Amniotic epithelial cell (primary cell): Measurements from ENCODE around the gene PHB1.
"Not testable (repeated sequence)": the region's sequence is repeated elsewhere in the genome, so short reads cannot be mapped to it uniquely, and the experiment has no call there.

Experiments
- DNase-seq: peaks from one replicate; pipeline ENCODE4 v3.0.0-alpha.2; 2010; ENCODE audit warnings: low read depth

PHB1 gene

GRCh38 chr17:49404906-49405305 lies 9.8 kb downstream of the PHB1 start:
- no peak for DNase-seq

- DNase-seq = no peak
Observed at GRCh38 chr17:49404361-49404760, 10.3 kb downstream of the PHB1 start.

DNA sequence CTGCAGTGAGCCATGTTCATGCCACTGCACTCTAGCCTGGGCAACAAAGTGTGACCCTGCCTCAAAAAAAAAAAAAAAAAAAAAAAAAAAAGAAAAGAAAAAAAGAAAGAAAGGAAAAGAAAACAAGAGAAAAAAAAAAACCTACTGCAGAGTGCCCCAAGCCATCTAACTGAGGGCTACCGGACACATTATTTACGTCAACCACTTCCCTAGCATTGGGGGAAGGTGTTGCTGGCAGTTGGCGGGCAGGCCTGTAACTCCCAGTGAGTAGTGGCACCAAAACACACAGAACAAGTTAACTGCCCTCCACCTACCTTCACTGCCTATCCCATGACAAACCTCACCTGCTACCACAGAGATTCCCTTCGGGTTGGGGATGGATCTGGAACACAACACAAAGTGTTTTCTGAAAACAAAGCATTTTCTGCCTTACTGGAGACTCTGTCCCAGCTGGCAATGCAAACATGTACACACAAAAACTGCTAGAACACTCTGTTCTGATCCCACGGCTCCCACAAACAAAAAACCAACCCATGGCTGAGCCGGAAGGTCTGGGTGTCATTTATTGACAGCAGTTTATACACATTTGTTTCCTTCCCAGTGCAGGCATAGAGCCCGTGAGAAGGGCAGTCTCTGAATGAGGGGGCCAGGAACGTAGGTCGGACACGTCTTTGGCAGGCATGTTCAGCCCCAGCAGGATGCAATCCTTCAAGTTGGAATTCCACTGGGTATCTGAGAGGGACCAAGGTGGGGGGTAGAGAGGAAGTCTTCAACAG lies 11.0 kb downstream of the PHB1 start:
- no peak for DNase-seq

- DNase-seq = no peak
Observed at GRCh38 chr17:49402706-49403105, 12.0 kb downstream of the PHB1 start.

- DNase-seq = no peak
Observed at GRCh38 chr17:49401971-49402611, 12.6 kb downstream of the PHB1 start.

GRCh38 chr17:49399995-49400394 lies 14.7 kb downstream of the PHB1 start:
- no peak for DNase-seq

DNA sequence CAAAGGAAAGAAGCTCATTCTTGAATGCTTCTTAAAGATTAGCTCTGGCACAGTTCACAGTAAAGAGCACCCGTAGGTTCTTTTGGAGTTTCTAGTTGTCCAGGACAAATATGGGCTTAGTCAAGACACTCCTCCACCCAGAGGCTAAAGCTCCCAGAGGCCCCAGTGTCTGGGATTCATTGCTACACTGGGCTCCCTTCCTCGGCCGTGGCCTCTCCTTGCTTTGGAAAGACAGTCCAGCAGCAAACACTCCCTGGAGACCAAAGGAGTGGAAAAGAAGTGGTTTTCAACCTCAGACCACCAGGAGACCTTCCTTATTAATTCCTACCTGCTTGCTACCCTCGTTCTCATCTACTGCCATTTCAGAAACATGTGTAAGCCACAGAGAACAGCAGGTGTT lies 17.1 kb downstream of the PHB1 start:
- no peak for DNase-seq

- no peak for DNase-seq
Observed at GRCh38 chr17:49393491-49394255, 21.0 kb downstream of the PHB1 start.

DNA sequence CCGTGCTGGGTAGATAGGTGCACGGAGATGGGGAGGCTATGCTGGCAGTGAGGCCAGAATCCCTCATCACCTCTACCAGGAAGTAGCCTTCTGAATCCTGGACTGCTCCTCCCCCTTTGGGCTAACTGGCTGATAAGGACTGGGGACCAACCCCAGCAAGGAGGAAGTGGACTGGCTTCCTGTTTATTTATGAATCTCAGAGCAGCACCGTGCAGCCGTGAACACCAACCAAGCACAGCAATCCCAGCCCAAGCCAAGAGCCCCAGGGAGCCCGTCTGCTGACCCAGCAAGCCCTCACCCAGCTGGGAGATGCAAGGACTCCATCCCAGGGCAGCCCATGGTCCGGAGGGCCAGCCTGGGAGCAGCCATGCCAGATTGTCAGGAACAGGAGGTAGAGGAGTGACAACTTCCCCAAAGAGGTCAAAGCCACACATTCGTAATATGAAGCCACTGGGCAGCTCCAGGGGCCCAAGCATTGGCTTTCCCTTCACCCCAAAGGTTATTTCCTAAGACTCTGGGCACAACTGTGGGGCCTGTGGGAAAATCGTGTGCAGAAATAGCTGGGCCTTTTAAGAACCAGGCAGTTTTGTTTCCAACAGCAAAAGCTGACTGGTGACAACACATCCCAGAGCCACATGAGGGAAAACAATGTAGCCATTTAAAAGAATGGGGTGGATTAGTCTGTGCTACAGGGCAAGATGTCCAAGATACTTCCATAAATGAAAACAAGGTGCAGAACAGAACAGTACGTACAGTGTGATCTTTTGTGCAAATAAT lies 23.9 kb downstream of the PHB1 start:
- peak; percentile 17 for DNase-seq

DNA sequence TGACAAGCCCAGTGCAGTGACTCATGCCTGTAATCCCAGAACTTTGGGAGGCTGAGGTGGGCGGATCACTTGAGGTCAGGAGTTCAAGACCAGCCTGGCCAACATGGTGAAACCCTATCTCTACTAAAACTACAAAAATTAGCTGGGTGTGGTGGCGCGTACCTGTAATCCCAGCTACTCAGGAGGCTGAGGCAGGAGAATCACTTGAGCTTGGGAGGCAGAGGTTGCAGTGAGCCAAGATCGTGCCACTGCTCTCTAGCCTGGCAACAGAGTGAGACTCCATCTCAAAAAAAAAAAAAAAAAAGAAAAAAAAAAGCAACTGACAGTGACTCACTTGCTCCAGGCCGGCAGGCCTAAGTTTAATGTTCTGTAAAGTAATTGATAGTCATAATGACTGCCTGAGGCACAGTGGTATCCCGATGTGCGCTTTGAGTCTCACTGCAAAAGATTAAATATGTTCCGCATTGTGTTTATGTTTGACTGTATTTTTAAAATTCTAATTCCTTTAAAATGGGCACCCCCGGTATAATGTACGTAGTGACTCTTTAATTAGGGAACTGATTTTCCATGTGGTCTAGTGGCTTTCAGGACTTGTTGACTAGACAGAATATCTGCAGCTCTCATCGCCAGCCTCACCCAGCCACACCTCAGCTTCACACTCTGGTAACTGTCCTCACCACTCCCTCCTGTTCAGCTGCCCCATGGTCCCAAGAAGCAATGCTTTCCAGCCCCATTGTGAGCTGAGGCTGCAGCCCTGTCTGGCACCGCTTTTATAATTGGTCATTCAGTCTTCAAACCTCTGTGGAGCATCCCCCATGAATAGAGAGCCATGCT lies 25.0 kb downstream of the PHB1 start:
- not testable (repeated sequence) for DNase-seq

- DNase-seq = peak; percentile 14
Observed at GRCh38 chr17:49388692-49389513, 25.8 kb downstream of the PHB1 start.

- DNase-seq = no peak
Observed at GRCh38 chr17:49388290-49388640, 26.4 kb downstream of the PHB1 start.

- no peak for DNase-seq
Observed at GRCh38 chr17:49387498-49388289, 27.0 kb downstream of the PHB1 start.

DNA sequence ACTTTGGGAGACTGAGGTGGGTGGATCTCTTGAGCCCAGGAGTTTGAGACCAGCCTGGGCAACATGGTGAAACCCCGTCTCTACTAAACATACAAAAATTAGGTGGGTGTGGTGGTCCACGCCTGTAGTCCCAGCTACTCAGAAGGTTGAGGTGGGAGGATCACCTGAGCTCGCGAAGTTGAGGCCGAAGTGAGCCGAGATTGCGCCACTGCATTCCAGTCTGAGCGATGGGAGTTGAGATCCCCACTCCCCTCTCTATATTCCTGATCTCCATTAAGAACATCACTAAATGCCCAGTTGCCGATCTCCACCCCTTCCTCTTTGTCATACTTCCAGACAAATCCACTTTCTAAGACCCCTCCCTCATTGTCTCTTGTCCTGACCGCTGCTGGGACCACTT lies 28.3 kb downstream of the PHB1 start:
- DNase-seq = no peak

DNA sequence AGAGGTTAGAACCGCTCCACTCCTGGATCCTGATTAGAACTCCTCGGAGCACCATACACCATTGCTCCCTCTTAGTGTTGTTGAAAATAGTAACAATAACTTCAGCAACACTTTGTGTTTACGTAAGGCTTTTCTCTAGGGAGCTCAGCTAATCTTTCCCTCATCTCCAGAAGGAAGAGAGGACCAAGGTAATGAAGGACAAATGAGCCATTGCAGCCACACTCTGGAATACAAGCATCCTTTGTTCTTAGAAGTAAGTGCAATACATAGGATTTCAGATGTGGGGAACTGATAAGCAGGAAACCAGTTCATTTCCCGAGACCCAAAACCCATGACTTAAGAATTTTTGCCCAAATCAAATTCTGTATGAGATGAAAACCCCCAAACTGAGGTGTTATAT lies 29.7 kb downstream of the PHB1 start:
- DNase-seq = no peak

- no peak for DNase-seq
Observed at GRCh38 chr17:49383060-49383459, 31.6 kb downstream of the PHB1 start.

GRCh38 chr17:49382556-49382955 lies 32.1 kb downstream of the PHB1 start:
- DNase-seq = no peak

GRCh38 chr17:49381793-49382192 lies 32.9 kb downstream of the PHB1 start:
- no peak for DNase-seq

DNA sequence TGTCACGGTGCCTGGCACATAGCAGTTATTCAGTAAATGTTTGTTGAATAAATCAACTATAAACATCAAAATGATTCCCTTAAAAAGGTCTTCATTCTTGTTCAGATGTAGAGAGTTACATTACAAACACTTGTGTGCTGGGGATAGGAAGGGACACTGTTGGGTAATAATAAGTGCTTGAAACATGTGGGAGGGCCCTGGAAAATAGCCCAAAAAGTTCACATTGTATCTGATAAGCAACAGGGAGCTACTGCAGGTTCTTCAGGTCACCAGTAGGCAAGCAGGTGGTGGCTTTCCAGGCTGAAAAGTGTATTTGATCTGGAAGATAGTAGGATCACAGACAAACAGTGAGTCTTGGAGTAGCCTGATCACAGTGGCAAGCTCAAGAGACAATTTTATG lies 33.6 kb downstream of the PHB1 start:
- peak; percentile 21 for DNase-seq

- DNase-seq = no peak
Observed at GRCh38 chr17:49379926-49380325, 34.8 kb downstream of the PHB1 start.
